GM19324 (cell line): ENCODE measurements around the gene CLSTN2.

Experiments used
- ATAC-seq: cut with Tn5 transposase; IDR thresholded peaks from one replicate; pipeline ENCODE4 v1.9.1; 2021; ENCODE audit warnings: mild to moderate bottlenecking, moderate library complexity; ENCODE audit not compliant: unreplicated experiment, low FRiP score

The CLSTN2 gene

GRCh38 chr3:140089403-140090072, 154.6 kb downstream of the CLSTN2 start:
- no peak for ATAC-seq

- no peak for ATAC-seq
These were observed 156.2 kb downstream of the CLSTN2 start for GRCh38 chr3:140091143-140091542.

GRCh38 chr3:140092848-140093536, 158.0 kb downstream of the CLSTN2 start:
- ATAC-seq: no peak

- no peak for ATAC-seq
These were observed 158.8 kb downstream of the CLSTN2 start for GRCh38 chr3:140093742-140094141.

GRCh38 chr3:140094487-140094886, 159.5 kb downstream of the CLSTN2 start:
- no peak for ATAC-seq

- no peak for ATAC-seq
These were observed 161.1 kb downstream of the CLSTN2 start for GRCh38 chr3:140096037-140096436.

GRCh38 chr3:140097874-140098635, 163.1 kb downstream of the CLSTN2 start:
- no peak for ATAC-seq

- no peak for ATAC-seq
These were observed 165.5 kb downstream of the CLSTN2 start for GRCh38 chr3:140100479-140100878.

GRCh38 chr3:140103166-140103565, 168.2 kb downstream of the CLSTN2 start:
- no peak for ATAC-seq

- no peak for ATAC-seq
These were observed 169.1 kb downstream of the CLSTN2 start for GRCh38 chr3:140103986-140104645.

- ATAC-seq: no peak
These were observed 179.2 kb downstream of the CLSTN2 start for GRCh38 chr3:140113996-140114788.

- ATAC-seq: no peak
These were observed 179.8 kb downstream of the CLSTN2 start for GRCh38 chr3:140114789-140115080.

- ATAC-seq: no peak
These were observed 182.1 kb downstream of the CLSTN2 start for GRCh38 chr3:140117096-140117526.

- ATAC-seq: no peak
These were observed 187.2 kb downstream of the CLSTN2 start for GRCh38 chr3:140122183-140122582.

GRCh38 chr3:140128217-140128616, 193.2 kb downstream of the CLSTN2 start:
- peak; percentile 19 for ATAC-seq

GRCh38 chr3:140128631-140129030, 193.6 kb downstream of the CLSTN2 start:
- peak; percentile 58 for ATAC-seq

- ATAC-seq: no peak
These were observed 194.8 kb downstream of the CLSTN2 start for GRCh38 chr3:140129768-140130284.

- no peak for ATAC-seq
These were observed 196.9 kb downstream of the CLSTN2 start for GRCh38 chr3:140131895-140132294.

- no peak for ATAC-seq
These were observed 199.4 kb downstream of the CLSTN2 start for GRCh38 chr3:140134231-140134965.
